Stimulated activated CD4-positive, alpha-beta T cell treated with anti-CD3 and anti-CD28 coated beads, Interleukin-15, amount 100 ng/mL, for 1 hour (primary cell): ENCODE measurements around the gene PTPRD.

ENCODE experiments used
- DNase-seq, 2 donors: peaks; one replicate each; pipeline ENCODE4 v3.0.0-alpha.2; 2020; ENCODE audit warnings: low read depth in 1 of 2, low spot score in 1 of 2

The PTPRD gene

GRCh38 chr9:8429157-8429556 is 2183.6 kb downstream of the PTPRD start:
- DNase-seq: no peak

GRCh38 chr9:8428389-8428788 is 2184.4 kb downstream of the PTPRD start:
- no peak for DNase-seq

GRCh38 chr9:8424786-8425410 is 2187.9 kb downstream of the PTPRD start:
- DNase-seq: no peak

GRCh38 chr9:8420416-8420815 is 2192.4 kb downstream of the PTPRD start:
- DNase-seq: no peak

- DNase-seq: no peak
Observed at GRCh38 chr9:8419596-8420275, 2193.1 kb downstream of the PTPRD start.

- DNase-seq: no peak
Observed at GRCh38 chr9:8417341-8417740, 2195.5 kb downstream of the PTPRD start.

GRCh38 chr9:8412327-8412726 is 2200.5 kb downstream of the PTPRD start:
- DNase-seq: no peak

- DNase-seq: no peak
Observed at GRCh38 chr9:8408575-8409190, 2204.1 kb downstream of the PTPRD start.

GRCh38 chr9:8401961-8402705 is 2210.7 kb downstream of the PTPRD start:
- no peak for DNase-seq

GRCh38 chr9:8400378-8400777 is 2212.4 kb downstream of the PTPRD start:
- no peak for DNase-seq

- no peak for DNase-seq
Observed at GRCh38 chr9:8395022-8395421, 2217.8 kb downstream of the PTPRD start.

- no peak for DNase-seq
Observed at GRCh38 chr9:8394341-8394740, 2218.5 kb downstream of the PTPRD start.

GRCh38 chr9:8392866-8393265 is 2219.9 kb downstream of the PTPRD start:
- DNase-seq: no peak

GRCh38 chr9:8391566-8391965 is 2221.2 kb downstream of the PTPRD start:
- no peak for DNase-seq

GRCh38 chr9:8391132-8391531 is 2221.7 kb downstream of the PTPRD start:
- DNase-seq: no peak

GRCh38 chr9:8390571-8390970 is 2222.2 kb downstream of the PTPRD start:
- DNase-seq: no peak

GRCh38 chr9:8389531-8389930 is 2223.3 kb downstream of the PTPRD start:
- no peak for DNase-seq

- no peak for DNase-seq
Observed at GRCh38 chr9:8388132-8388531, 2224.7 kb downstream of the PTPRD start.

GRCh38 chr9:8384091-8384490 is 2228.7 kb downstream of the PTPRD start:
- DNase-seq: no peak

GRCh38 chr9:8382777-8383527 is 2229.8 kb downstream of the PTPRD start:
- no peak for DNase-seq

- no peak for DNase-seq
Observed at GRCh38 chr9:8382266-8382665, 2230.5 kb downstream of the PTPRD start.
